Activated CD4-positive, alpha-beta T cell treated with anti-CD3 and anti-CD28 coated beads, Interleukin-10, Interleukin-2, amounts not matched to agents 100 ng/mL and 50 ng/mL, durations not matched to agents 16 hours and 8 hours (primary cell): Measurements from ENCODE around the gene UBE2R2.

Experiments
- DNase-seq: peaks from one replicate; pipeline ENCODE4 v3.0.0-alpha.2; 2020

UBE2R2 gene

GRCh38 chr9:33885948-33886347 is 69.0 kb downstream of the UBE2R2 start:
- no peak for DNase-seq

- no peak for DNase-seq
These were observed 76.9 kb downstream of the UBE2R2 start for GRCh38 chr9:33893861-33894260.

- DNase-seq = no peak
These were observed 77.4 kb downstream of the UBE2R2 start for GRCh38 chr9:33894316-33894715.

GRCh38 chr9:33903157-33903780 is 86.3 kb downstream of the UBE2R2 start:
- DNase-seq = no peak

- no peak for DNase-seq
These were observed 88.2 kb downstream of the UBE2R2 start for GRCh38 chr9:33905137-33905536.

GRCh38 chr9:33906769-33907168 is 89.8 kb downstream of the UBE2R2 start:
- no peak for DNase-seq

GRCh38 chr9:33907347-33907746 is 90.4 kb downstream of the UBE2R2 start:
- no peak for DNase-seq

GRCh38 chr9:33908114-33908513 is 91.2 kb downstream of the UBE2R2 start:
- no peak for DNase-seq

GRCh38 chr9:33908749-33909148 is 91.8 kb downstream of the UBE2R2 start:
- DNase-seq = no peak

GRCh38 chr9:33913541-33913940 is 96.6 kb downstream of the UBE2R2 start:
- no peak for DNase-seq

GRCh38 chr9:33914887-33915628 is 98.1 kb downstream of the UBE2R2 start:
- no peak for DNase-seq

GRCh38 chr9:33917036-33917435 is 100.1 kb downstream of the UBE2R2 start:
- DNase-seq = no peak

- DNase-seq = no peak
These were observed 102.4 kb downstream of the UBE2R2 start for GRCh38 chr9:33919276-33919897.

GRCh38 chr9:33921967-33922895 is 105.3 kb downstream of the UBE2R2 start:
- DNase-seq = peak; percentile 33

- DNase-seq = no peak
These were observed 106.1 kb downstream of the UBE2R2 start for GRCh38 chr9:33923079-33923478.

- no peak for DNase-seq
These were observed 107.2 kb downstream of the UBE2R2 start for GRCh38 chr9:33923998-33924701.

- peak; percentile 26 for DNase-seq
These were observed 108.2 kb downstream of the UBE2R2 start for GRCh38 chr9:33924978-33925797.

- DNase-seq = no peak
These were observed 110.0 kb downstream of the UBE2R2 start for GRCh38 chr9:33926746-33927485.

- no peak for DNase-seq
These were observed 110.7 kb downstream of the UBE2R2 start for GRCh38 chr9:33927694-33928093.

GRCh38 chr9:33931326-33931725 is 114.4 kb downstream of the UBE2R2 start:
- DNase-seq = no peak
